Mononuclear cell (primary cell): ENCODE results near the gene DIDO1. TPM values are rescaled to one million over a fixed set of nuclear protein-coding genes. Genes with fewer than 3 reads are reported as not detected.
A peak's percentile ranks its signal among the peaks of the same experiment; 100 is the strongest.

Source experiments
- H3K27me3 ChIP-seq: 2 replicates; pipeline ENCODE4 v1.6.0; 2011; ENCODE audit warnings: low read length, control low read depth; ENCODE audit not compliant: insufficient read depth
- H3K4me1 ChIP-seq: 2 replicates; pipeline ENCODE4 v1.5.1; 2011; ENCODE audit warnings: mild to moderate bottlenecking, low read length, control low read depth; ENCODE audit not compliant: insufficient read depth
- H3K4me3 ChIP-seq: 2 replicates; pipeline ENCODE4 v1.5.1; 2011; ENCODE audit warnings: mild to moderate bottlenecking, low read length, moderate library complexity
- H3K9me3 ChIP-seq: 2 replicates; pipeline ENCODE4 v1.5.1; 2011; ENCODE audit warnings: low read depth, mild to moderate bottlenecking, control low read depth, low read length
- total RNA-seq: library from RNA; depleted of rRNA; stranded (reverse); fragments of >200 nt; gene quantifications from one replicate; pipeline ENCODE4 v1.2.3, GENCODE V29; 2012

DIDO1 gene
- total RNA-seq, 1 donor: 55.1 TPM

- peaks cover 13% of the 10 kb centered on the region for H3K4me1 ChIP-seq
- no peaks in the 10 kb centered on the region for H3K9me3 ChIP-seq
- H3K4me3 ChIP-seq: no peak overlapping the region
- no peaks in the 10 kb centered on the region for H3K27me3 ChIP-seq
These were observed 21.4 kb upstream of the DIDO1 start for GRCh38 chr20:62947532-62948300.

- Histone ChIP-seq H3K9me3 (no peaks in the 10 kb centered on the region), H3K27me3 (no peaks in the 10 kb centered on the region), H3K4me1 (peaks cover 7% of the 10 kb centered on the region), H3K4me3 (no peak overlapping the region)
These were observed 20.6 kb upstream of the DIDO1 start for GRCh38 chr20:62946918-62947317.

- Histone ChIP-seq H3K9me3 (no peaks in the 10 kb centered on the region), H3K4me3 (no peak overlapping the region), H3K27me3 (no peaks in the 10 kb centered on the region), H3K4me1 (no peaks in the 10 kb centered on the region)
These were observed 19.6 kb upstream of the DIDO1 start for GRCh38 chr20:62945771-62946339.

GRCh38 chr20:62944746-62945145 lies 18.4 kb upstream of the DIDO1 start:
- no peaks in the 10 kb centered on the region for H3K9me3 ChIP-seq
- H3K4me1 ChIP-seq: peaks cover 2% of the 10 kb centered on the region
- H3K4me3 ChIP-seq: no peak overlapping the region
- H3K27me3 ChIP-seq: no peaks in the 10 kb centered on the region

GRCh38 chr20:62944184-62944583 lies 17.9 kb upstream of the DIDO1 start:
- no peak overlapping the region for H3K4me3 ChIP-seq

GRCh38 chr20:62943396-62943795 lies 17.1 kb upstream of the DIDO1 start:
- H3K4me1 ChIP-seq: peaks cover 15% of the 10 kb centered on the region
- no peaks in the 10 kb centered on the region for H3K9me3 ChIP-seq
- no peak overlapping the region for H3K4me3 ChIP-seq
- no peaks in the 10 kb centered on the region for H3K27me3 ChIP-seq

More at GRCh38 chr20:62944184-62944583, 17.9 kb upstream of the DIDO1 start:
- no peaks in the 10 kb centered on the region for H3K27me3 ChIP-seq
- no peaks in the 10 kb centered on the region for H3K9me3 ChIP-seq
- peaks cover 8% of the 10 kb centered on the region for H3K4me1 ChIP-seq

- Histone ChIP-seq H3K4me3 (no peak overlapping the region), H3K9me3 (no peaks in the 10 kb centered on the region), H3K27me3 (no peaks in the 10 kb centered on the region), H3K4me1 (peaks cover 15% of the 10 kb centered on the region)
These were observed 16.2 kb upstream of the DIDO1 start for GRCh38 chr20:62942456-62942855.

GRCh38 chr20:62941792-62942191 lies 15.5 kb upstream of the DIDO1 start:
- no peaks in the 10 kb centered on the region for H3K27me3 ChIP-seq
- H3K4me3 ChIP-seq: no peak overlapping the region
- no peaks in the 10 kb centered on the region for H3K9me3 ChIP-seq
- H3K4me1 ChIP-seq: peaks cover 21% of the 10 kb centered on the region

- Histone ChIP-seq H3K4me1 (peaks cover 30% of the 10 kb centered on the region), H3K27me3 (no peaks in the 10 kb centered on the region), H3K4me3 (no peak overlapping the region), H3K9me3 (no peaks in the 10 kb centered on the region)
These were observed 14.6 kb upstream of the DIDO1 start for GRCh38 chr20:62940875-62941274.

- Histone ChIP-seq H3K9me3 (no peaks in the 10 kb centered on the region), H3K4me3 (peak within 1 kb of the TSS; percentile 82), H3K4me1 (peaks cover 41% of the 10 kb centered on the region), H3K27me3 (no peaks in the 10 kb centered on the region)
These were observed 12.0 kb upstream of the DIDO1 start, which contains the start of gene GID8 for GRCh38 chr20:62938105-62938888. Gene GID8, plus strand, starts transcription at chr20:62938147. Its CDS starts 3,356 bp downstream, at chr20:62941503.

GRCh38 chr20:62937268-62938104 lies 11.2 kb upstream of the DIDO1 start:
- Histone ChIP-seq H3K4me1 (peaks cover 41% of the 10 kb centered on the region), H3K27me3 (no peaks in the 10 kb centered on the region), H3K9me3 (no peaks in the 10 kb centered on the region), H3K4me3 (peak overlapping the region; percentile 82)

GRCh38 chr20:62935968-62936585 lies 9.8 kb upstream of the DIDO1 start:
- Histone ChIP-seq H3K9me3 (no peaks in the 10 kb centered on the region), H3K4me1 (peaks cover 45% of the 10 kb centered on the region), H3K27me3 (no peaks in the 10 kb centered on the region), H3K4me3 (no peak overlapping the region)

- H3K9me3 ChIP-seq: no peaks in the 10 kb centered on the region
- H3K27me3 ChIP-seq: no peaks in the 10 kb centered on the region
- H3K4me1 ChIP-seq: peaks cover 46% of the 10 kb centered on the region
- no peak overlapping the region for H3K4me3 ChIP-seq
These were observed 9.1 kb upstream of the DIDO1 start for GRCh38 chr20:62935204-62935967.

GRCh38 chr20:62933966-62934365 lies 7.7 kb upstream of the DIDO1 start:
- Histone ChIP-seq H3K9me3 (no peaks in the 10 kb centered on the region), H3K4me1 (peaks cover 44% of the 10 kb centered on the region), H3K27me3 (no peaks in the 10 kb centered on the region), H3K4me3 (no peak overlapping the region)
